ENCODE measurements around the gene OXCT2. TPM values are rescaled to one million over a fixed set of nuclear protein-coding genes. Genes with fewer than 3 reads are reported as not detected.
A peak's percentile ranks its signal among the peaks of the same experiment; 100 is the strongest.

The OXCT2 gene
- polyA plus RNA-seq, 2 of the 4 experiments (the other 2 are of a cell fraction) = 0.21 to 0.23 TPM

DNA sequence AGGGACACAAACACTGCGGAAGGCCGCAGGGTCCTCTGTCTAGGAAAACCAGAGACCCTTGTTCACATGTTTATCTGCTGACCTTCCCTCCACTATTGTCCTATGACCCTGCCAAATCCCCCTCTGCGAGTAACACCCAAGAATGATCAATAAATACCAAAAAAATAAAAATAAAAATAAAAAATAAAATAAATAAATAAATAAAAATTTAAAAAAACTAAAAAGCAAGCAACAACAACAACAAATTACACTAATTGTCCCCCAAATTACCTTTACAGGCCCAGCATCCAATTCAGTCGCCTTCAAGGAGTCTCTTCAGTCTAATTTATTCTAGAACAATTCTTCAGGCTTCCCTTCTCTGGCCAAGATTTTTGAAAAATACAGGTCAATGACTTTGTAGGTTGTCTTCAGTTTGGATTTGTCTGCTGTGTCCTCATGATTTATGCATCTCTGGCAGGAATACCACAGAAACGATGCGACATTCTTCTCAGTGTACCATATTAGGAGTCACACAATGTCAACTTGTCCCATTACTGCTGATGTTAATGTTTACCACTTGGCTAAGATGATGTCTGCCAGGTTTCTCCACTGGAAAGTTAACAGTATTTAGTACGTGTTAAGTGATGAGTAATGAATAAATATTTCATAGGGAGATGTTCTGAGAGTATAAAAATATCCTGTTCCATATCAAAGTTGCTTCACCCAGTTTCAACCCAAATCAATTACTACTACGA lies 37.8 kb upstream of the OXCT2 start:
- POLR2A ChIA-PET = no interaction called here
- H3K27ac ChIP-seq = no peak overlapping the region
- FAIRE-seq = no peak
- 56% methylated on average over 7 of the region's 8 CpGs for WGBS (ENCODE audit: missing lambda C conversion rate)
- CTCF ChIA-PET = interaction anchor here (1.8 kb wide), 1 partner anchor 9 kb away, joined by 12 read pairs; no protein-coding TSS in a partner anchor
- no peaks in the 10 kb centered on the region for H3K4me1 ChIP-seq
- no peaks in the 10 kb centered on the region for H3K9me3 ChIP-seq
- TF ChIP-seq MAFK (IDR thresholded peaks at IDR 0.05; ENCODE audit: partially characterized antibody) (peak; percentile 23), HOXB5 (CRISPR knock-in tag; IDR thresholded peaks at IDR 0.05) (no peak)
- no peak overlapping the region for H3K4me2 ChIP-seq
- H3K4me3 ChIP-seq = no peak overlapping the region
- DNase-seq (ENCODE audit: low read depth in 1 of 2, low spot score in 1 of 2) = no peak
- no peak for ATAC-seq

DNA sequence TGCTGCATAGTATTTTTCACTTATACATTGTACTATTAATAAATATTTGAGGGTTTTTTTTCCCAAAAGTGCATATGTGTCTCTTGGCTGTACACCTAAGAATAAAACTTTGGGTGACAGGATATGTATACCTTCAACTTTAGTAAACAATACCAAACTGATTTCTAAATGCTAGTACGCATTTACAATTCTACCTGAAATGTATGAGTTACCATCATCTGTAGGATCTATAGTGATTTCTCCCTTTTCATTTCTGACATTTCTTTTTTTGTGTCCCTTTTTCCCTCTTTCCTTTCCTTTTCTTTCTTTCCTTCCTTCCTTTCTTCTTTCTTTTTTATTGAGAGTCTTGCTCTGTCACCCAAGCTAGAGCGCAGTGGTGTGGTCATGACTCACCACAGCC lies 34.2 kb upstream of the OXCT2 start:
- Histone ChIP-seq H3K27ac (no peak overlapping the region), H3K4me2 (no peak overlapping the region), H3K9me3 (no peaks in the 10 kb centered on the region), H3K4me3 (no peak overlapping the region), H3K4me1 (peaks cover 2% of the 10 kb centered on the region; the same call in 2 of the 3 replicates)
- 98% methylated on average over 2 of the region's 2 CpGs for WGBS (ENCODE audit: missing lambda C conversion rate)
- no peak for FAIRE-seq
- TF ChIP-seq, protein P1, sequence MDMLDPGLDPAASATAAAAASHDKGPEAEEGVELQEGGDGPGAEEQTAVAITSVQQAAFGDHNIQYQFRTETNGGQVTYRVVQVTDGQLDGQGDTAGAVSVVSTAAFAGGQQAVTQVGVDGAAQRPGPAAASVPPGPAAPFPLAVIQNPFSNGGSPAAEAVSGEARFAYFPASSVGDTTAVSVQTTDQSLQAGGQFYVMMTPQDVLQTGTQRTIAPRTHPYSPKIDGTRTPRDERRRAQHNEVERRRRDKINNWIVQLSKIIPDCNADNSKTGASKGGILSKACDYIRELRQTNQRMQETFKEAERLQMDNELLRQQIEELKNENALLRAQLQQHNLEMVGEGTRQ (IDR thresholded peaks at IDR 0.05) = no peak
- TF ChIP-seq HOXB13 (CRISPR knock-in tag; IDR thresholded peaks at IDR 0.05; ENCODE audit: low read depth) = no peak
- TF ChIP-seq NFE2L2 (conservative IDR thresholded peaks at IDR 0.05; ENCODE audit: low read length) = no peak
- no peak for TF ChIP-seq EHMT2 (IDR thresholded peaks at IDR 0.05; ENCODE audit: low read depth)
- TF ChIP-seq, protein P2, sequence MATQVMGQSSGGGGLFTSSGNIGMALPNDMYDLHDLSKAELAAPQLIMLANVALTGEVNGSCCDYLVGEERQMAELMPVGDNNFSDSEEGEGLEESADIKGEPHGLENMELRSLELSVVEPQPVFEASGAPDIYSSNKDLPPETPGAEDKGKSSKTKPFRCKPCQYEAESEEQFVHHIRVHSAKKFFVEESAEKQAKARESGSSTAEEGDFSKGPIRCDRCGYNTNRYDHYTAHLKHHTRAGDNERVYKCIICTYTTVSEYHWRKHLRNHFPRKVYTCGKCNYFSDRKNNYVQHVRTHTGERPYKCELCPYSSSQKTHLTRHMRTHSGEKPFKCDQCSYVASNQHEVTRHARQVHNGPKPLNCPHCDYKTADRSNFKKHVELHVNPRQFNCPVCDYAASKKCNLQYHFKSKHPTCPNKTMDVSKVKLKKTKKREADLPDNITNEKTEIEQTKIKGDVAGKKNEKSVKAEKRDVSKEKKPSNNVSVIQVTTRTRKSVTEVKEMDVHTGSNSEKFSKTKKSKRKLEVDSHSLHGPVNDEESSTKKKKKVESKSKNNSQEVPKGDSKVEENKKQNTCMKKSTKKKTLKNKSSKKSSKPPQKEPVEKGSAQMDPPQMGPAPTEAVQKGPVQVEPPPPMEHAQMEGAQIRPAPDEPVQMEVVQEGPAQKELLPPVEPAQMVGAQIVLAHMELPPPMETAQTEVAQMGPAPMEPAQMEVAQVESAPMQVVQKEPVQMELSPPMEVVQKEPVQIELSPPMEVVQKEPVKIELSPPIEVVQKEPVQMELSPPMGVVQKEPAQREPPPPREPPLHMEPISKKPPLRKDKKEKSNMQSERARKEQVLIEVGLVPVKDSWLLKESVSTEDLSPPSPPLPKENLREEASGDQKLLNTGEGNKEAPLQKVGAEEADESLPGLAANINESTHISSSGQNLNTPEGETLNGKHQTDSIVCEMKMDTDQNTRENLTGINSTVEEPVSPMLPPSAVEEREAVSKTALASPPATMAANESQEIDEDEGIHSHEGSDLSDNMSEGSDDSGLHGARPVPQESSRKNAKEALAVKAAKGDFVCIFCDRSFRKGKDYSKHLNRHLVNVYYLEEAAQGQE (IDR thresholded peaks at IDR 0.05) = no peak
- TF ChIP-seq, protein P3, sequence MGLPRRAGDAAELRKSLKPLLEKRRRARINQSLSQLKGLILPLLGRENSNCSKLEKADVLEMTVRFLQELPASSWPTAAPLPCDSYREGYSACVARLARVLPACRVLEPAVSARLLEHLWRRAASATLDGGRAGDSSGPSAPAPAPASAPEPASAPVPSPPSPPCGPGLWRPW (IDR thresholded peaks at IDR 0.05) = no peak
- TF ChIP-seq CHD4 (IDR thresholded peaks at IDR 0.05; ENCODE audit: borderline replicate concordance) = no peak
- TF ChIP-seq, protein P4, sequence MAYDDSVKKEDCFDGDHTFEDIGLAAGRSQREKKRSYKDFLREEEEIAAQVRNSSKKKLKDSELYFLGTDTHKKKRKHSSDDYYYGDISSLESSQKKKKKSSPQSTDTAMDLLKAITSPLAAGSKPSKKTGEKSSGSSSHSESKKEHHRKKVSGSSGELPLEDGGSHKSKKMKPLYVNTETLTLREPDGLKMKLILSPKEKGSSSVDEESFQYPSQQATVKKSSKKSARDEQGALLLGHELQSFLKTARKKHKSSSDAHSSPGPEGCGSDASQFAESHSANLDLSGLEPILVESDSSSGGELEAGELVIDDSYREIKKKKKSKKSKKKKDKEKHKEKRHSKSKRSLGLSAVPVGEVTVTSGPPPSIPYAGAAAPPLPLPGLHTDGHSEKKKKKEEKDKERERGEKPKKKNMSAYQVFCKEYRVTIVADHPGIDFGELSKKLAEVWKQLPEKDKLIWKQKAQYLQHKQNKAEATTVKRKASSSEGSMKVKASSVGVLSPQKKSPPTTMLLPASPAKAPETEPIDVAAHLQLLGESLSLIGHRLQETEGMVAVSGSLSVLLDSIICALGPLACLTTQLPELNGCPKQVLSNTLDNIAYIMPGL (CRISPR knock-in tag; IDR thresholded peaks at IDR 0.05; ENCODE audit: borderline replicate concordance) = no peak
- no peak for TF ChIP-seq RNF2 (IDR thresholded peaks at IDR 0.05; ENCODE audit: borderline replicate concordance, low read depth)
- no peak for TF ChIP-seq ESRRA (IDR thresholded peaks at IDR 0.05; ENCODE audit: borderline replicate concordance, low read length)
- TF ChIP-seq FOXS1 (CRISPR knock-in tag; IDR thresholded peaks at IDR 0.05) = no peak
- no peak for TF ChIP-seq ZC3H11A (IDR thresholded peaks at IDR 0.05)
- TF ChIP-seq, protein P5, sequence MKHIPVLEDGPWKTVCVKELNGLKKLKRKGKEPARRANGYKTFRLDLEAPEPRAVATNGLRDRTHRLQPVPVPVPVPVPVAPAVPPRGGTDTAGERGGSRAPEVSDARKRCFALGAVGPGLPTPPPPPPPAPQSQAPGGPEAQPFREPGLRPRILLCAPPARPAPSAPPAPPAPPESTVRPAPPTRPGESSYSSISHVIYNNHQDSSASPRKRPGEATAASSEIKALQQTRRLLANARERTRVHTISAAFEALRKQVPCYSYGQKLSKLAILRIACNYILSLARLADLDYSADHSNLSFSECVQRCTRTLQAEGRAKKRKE (CRISPR knock-in tag; IDR thresholded peaks at IDR 0.05; ENCODE audit: low read depth) = no peak
- no peak for TF ChIP-seq JUNB (IDR thresholded peaks at IDR 0.05)
- no peak for TF ChIP-seq JUN (IDR thresholded peaks at IDR 0.05)
- TF ChIP-seq RAD21 (conservative IDR thresholded peaks at IDR 0.05 in 1 of 2, IDR thresholded peaks at IDR 0.05 in 1 of 2) = no peak
- no peak for TF ChIP-seq MYC (IDR thresholded peaks at IDR 0.05; ENCODE audit: borderline replicate concordance, low read length)
- TF ChIP-seq FOSL2 (IDR thresholded peaks at IDR 0.05) = no peak
- no peak for TF ChIP-seq FOSL2 (CRISPR knock-in tag; IDR thresholded peaks at IDR 0.05)
- TF ChIP-seq MAZ (IDR thresholded peaks at IDR 0.05; ENCODE audit: borderline replicate concordance, low read depth, low read length) = no peak
- ChIA-PET POLR2A (no interaction called here), CTCF (interaction anchor here (0.9 kb wide), 1 partner anchor 135 kb away, joined by 3 read pairs; no protein-coding TSS in a partner anchor)
- ATAC-seq = no peak
- DNase-seq (ENCODE audit: low read depth in 1 of 2, low spot score in 1 of 2) = no peak
